Uterus (tissue), 2 donors: ENCODE data around the gene MBD5.

Source experiments
- CTCF ChIP-seq, 4 experiments: fragments of 200-600 bp in 2 of 4; fragments of 450-650 bp in 2 of 4; sonication (generic) in 2 of 4; IDR thresholded peaks; one replicate each; pipeline ENCODE4 v1.5.1; 2016 to 2019; ENCODE audit warnings: antibody characterized with exemption in 4 of 4, mild to moderate bottlenecking in 2 of 4, moderate library complexity in 1 of 4
- POLR2A ChIP-seq, 2 donors: fragments of 450-650 bp; IDR thresholded peaks; one replicate each; pipeline ENCODE4 v1.6.1; 2016; ENCODE audit warnings: antibody characterized with exemption in 2 of 2, mild to moderate bottlenecking in 1 of 2, moderate library complexity in 1 of 2

GRCh38 chr2:148201075-148202004 is 180.4 kb downstream of the MBD5 start:
- peak in 1 of 4 experiments; percentile 5 for TF ChIP-seq CTCF (IDR thresholded peaks at IDR 0.05)
- TF ChIP-seq POLR2A (IDR thresholded peaks at IDR 0.05) = no peak
